ENCODE data around the gene KRTAP10-6. TPM values are rescaled to one million over a fixed set of nuclear protein-coding genes. Genes with fewer than 3 reads are reported as not detected.
"Not testable (repeated sequence)": the region's sequence is repeated elsewhere in the genome, so short reads cannot be mapped to it uniquely, and the experiment has no call there.

KRTAP10-6 gene
- total RNA-seq, 2 donors from 2014 or later: not detected

DNA sequence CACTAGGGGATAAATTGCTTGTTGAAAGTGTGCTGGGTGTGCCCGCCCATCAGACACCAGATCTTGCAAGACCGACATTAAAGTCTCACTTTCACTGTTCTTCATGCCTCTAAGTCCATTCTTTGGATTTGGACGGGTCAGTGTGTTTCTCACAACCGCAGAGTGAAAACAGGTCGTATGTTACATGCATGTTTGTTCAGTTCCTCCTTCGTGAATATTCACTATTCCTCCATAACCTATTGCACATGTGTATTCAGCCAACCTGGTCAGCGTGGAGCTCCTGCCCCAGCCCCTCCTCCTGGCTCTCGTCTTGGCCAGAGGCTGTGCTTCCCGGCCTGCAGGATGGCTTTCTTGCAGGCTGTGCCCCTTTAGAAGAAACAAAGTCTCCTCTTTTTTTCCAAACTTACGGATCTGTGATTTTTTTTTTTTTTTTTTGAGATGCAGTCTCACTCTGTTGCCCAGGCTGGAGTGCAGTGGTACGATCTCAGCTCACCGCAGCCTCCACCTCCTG lies 2.2 kb upstream of the KRTAP10-6 start:
- ATAC-seq (no peak), DNase-seq (no peak)
- no peaks in the 10 kb centered on the region for H3K36me3 ChIP-seq (replicated peaks in 1 of 2; ENCODE audit: insufficient read depth in 1 of 2, low read depth in 2 of 2)
- no peak overlapping the region for H3K27ac ChIP-seq
- TF ChIP-seq POLR2A (IDR thresholded peaks at IDR 0.05): no peak
- TF ChIP-seq, protein P1, sequence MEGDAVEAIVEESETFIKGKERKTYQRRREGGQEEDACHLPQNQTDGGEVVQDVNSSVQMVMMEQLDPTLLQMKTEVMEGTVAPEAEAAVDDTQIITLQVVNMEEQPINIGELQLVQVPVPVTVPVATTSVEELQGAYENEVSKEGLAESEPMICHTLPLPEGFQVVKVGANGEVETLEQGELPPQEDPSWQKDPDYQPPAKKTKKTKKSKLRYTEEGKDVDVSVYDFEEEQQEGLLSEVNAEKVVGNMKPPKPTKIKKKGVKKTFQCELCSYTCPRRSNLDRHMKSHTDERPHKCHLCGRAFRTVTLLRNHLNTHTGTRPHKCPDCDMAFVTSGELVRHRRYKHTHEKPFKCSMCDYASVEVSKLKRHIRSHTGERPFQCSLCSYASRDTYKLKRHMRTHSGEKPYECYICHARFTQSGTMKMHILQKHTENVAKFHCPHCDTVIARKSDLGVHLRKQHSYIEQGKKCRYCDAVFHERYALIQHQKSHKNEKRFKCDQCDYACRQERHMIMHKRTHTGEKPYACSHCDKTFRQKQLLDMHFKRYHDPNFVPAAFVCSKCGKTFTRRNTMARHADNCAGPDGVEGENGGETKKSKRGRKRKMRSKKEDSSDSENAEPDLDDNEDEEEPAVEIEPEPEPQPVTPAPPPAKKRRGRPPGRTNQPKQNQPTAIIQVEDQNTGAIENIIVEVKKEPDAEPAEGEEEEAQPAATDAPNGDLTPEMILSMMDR (IDR thresholded peaks at IDR 0.05): no peak
- H3K4me3 ChIP-seq: no peak overlapping the region
- 64 to 65% methylated on average over 12 of the region's 12 CpGs for WGBS, 2 donors
- no peaks in the 10 kb centered on the region for H3K27me3 ChIP-seq
- H3K9me3 ChIP-seq: no peaks in the 10 kb centered on the region
- no peaks in the 10 kb centered on the region for H3K4me1 ChIP-seq
- intact Hi-C loops (cut with DNase I): no loop called here

DNA sequence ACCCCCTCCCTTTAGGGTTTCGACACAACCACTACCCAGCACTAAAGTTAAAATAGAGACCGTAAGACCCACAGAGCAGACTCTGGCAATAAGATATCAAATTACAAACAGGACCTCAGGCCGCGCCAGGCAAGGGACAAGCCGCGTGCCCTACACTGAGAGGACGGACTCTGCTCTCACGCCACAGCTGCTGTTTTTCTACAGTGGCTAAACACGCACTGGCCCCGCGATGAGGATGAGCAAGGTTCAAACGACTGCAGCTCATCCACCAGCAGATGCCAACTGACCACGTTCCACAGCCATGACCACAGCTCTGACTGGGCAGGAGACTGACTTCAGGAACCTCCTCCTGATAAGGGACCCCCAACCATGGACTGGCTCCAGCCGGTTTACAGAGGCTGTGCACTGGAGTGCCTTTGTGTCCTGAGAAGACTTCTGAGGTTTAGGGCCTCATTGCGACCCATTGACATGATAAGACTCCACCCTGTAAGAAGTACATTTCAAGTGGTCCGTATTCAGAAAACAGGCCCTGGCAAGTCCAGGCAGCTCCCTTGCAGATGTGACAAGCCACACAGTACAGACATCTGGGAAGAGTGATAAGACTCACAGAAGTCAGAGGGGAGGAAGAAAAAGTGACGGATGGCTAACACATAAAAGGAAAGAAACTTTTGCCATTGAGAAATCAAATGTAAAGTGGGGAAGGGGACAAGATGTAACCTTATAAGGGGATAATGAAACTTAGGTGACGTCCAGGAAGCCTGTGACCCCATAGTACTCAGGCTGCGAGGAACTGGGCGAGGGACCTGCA lies 1.5 kb upstream of the KRTAP10-6 start:
- Histone ChIP-seq H3K4me3 (no peak overlapping the region), H3K9me3 (no peaks in the 10 kb centered on the region), H3K27ac (no peak overlapping the region), H3K27me3 (no peaks in the 10 kb centered on the region), H3K4me1 (no peaks in the 10 kb centered on the region), H3K36me3 (replicated peaks in 1 of 2; ENCODE audit: insufficient read depth in 1 of 2, low read depth in 2 of 2) (no peaks in the 10 kb centered on the region)
- intact Hi-C loops (cut with DNase I): no loop called here
- no peak for TF ChIP-seq POLR2A (IDR thresholded peaks at IDR 0.05)
- TF ChIP-seq, protein P1 (IDR thresholded peaks at IDR 0.05): no peak
- WGBS, 2 donors: 42 to 47% methylated on average over 16 to 20 of the region's 20 CpGs
- ATAC-seq (no peak), DNase-seq (no peak)

- H3K27me3 ChIP-seq; H3K27ac ChIP-seq; DNase-seq; H3K4me3 ChIP-seq; H3K9me3 ChIP-seq; intact Hi-C loops (cut with DNase I); H3K36me3 ChIP-seq (replicated peaks in 1 of 2; ENCODE audit: insufficient read depth in 1 of 2, low read depth in 2 of 2); H3K4me1 ChIP-seq; ATAC-seq: not testable (repeated sequence)
- WGBS, 2 donors: 33% methylated on average over 4 of the region's 4 CpGs; no CpG with 5 or more reads in 1 of the 2 donors
Measured at GRCh38 chr21:44591801-44592130, 539 bp downstream of the KRTAP10-6 start.

DNA sequence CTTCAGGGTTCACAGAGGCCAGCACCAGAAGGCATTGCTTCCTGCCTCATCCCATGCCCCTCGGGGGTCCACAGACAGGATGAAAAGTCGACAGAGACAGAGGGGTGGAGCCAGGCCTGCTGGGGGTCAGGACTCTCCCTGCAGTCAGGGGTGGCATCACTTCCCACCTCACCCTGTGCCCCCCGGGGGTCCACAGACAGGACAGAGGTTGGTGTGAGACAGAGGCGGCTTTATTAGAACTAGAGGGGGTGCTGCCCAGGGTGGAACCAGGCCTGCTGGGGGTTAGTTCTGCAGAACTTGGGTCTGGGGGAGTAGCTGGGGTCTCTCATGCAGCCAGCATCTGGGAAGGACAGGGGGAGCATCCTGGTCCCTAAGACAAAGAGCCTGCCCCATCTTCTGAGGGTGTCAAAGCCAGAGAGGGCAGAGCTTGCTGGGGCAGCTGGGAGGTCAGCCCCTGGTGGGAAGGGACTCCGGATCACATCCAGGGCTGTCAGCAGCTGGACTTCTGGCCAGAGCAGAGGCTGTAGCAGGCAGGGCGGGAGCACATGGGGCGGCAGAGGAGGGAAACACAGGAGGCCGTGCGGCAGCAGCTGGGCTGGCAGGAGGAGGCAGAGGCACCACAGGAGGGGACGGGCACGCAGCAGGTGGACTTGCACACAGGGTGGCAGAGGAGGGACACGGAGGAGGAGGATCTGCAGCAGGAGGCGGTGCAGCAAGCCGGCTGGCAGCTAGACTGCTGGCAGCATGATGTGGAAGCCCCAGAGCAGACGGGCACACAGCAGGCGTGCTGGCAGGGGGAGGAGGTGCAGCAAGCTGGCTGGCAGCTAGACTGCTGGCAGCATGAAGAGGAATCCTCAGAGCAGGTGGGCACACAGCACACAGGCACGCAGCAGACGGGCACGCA lies 1.2 kb downstream of the KRTAP10-6 start:
- H3K4me3 ChIP-seq; DNase-seq; intact Hi-C loops (cut with DNase I); ATAC-seq; H3K27me3 ChIP-seq; H3K9me3 ChIP-seq; H3K4me1 ChIP-seq; H3K27ac ChIP-seq; H3K36me3 ChIP-seq (replicated peaks in 1 of 2; ENCODE audit: insufficient read depth in 1 of 2, low read depth in 2 of 2): not testable (repeated sequence)
- 49 to 59% methylated on average over 18 to 19 of the region's 19 CpGs for WGBS, 2 donors

DNA sequence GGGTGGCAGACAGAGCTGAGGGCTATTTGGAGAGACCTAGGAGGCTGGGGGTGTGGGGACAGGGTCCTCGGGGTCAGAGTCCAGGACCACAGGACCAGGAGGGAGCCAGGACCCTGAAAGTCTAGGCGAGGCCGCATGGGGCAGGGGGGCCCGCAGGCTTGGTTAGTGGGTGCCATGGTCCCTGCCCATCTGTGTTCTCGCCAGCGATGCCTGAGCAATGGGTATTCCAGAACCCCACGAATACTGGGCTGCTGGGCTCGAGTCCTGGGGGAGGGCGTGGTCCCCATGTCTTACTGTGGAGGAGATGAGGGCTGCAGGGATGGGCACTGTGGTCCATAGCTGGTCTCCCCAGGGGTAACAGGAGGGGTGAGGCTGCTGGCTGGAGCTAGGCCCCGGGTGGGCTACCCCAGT lies 2.0 kb downstream of the KRTAP10-6 start:
- WGBS, 2 donors: 59 to 65% methylated on average over 7 to 10 of the region's 10 CpGs
- no peaks in the 10 kb centered on the region for H3K36me3 ChIP-seq (replicated peaks in 1 of 2; ENCODE audit: insufficient read depth in 1 of 2, low read depth in 2 of 2)
- TF ChIP-seq, protein P1 (IDR thresholded peaks at IDR 0.05): no peak
- TF ChIP-seq POLR2A (IDR thresholded peaks at IDR 0.05): no peak
- H3K4me3 ChIP-seq: no peak overlapping the region
- H3K27ac ChIP-seq: no peak overlapping the region
- no peak for DNase-seq
- intact Hi-C loops (cut with DNase I): no loop called here
- no peaks in the 10 kb centered on the region for H3K27me3 ChIP-seq
- H3K4me1 ChIP-seq: no peaks in the 10 kb centered on the region
- no peaks in the 10 kb centered on the region for H3K9me3 ChIP-seq
- no peak for ATAC-seq

All from body of pancreas (tissue), 4 donors.